Measurements from ENCODE around the gene AP4E1. TPM values are rescaled to one million over a fixed set of nuclear protein-coding genes. Genes with fewer than 3 reads are reported as not detected.

AP4E1 gene
- total and polyA plus RNA-seq, 12 donors: 2.0 to 11.1 (median 8.8) TPM

- ATAC-seq (no peak), DNase-seq (no peak)
- H3K4me3 ChIP-seq: no peak overlapping the region
- H3K9me3 ChIP-seq: no peaks in the 10 kb centered on the region
- no peaks in the 10 kb centered on the region for H3K27me3 ChIP-seq
- H3K27ac ChIP-seq: peak overlapping the region in 2 of 10 donors; percentile 12 to 82
- 91 to 93% methylated on average over 2 of the region's 2 CpGs for WGBS, 2 donors
- peaks cover 5 to 76% (median 9%) of the 10 kb centered on the region in 9 donors for H3K4me1 ChIP-seq
- H3K36me3 ChIP-seq: no peaks in the 10 kb centered on the region
- intact Hi-C loops (cut with DNase I): no loop called here
- TF ChIP-seq CTCF (IDR thresholded peaks at IDR 0.05): no peak
These were observed 27.8 kb upstream of the AP4E1 start for GRCh38 chr15:50880651-50881114.

- ATAC-seq: no peak
- peak overlapping the region in 2 of 10 donors; percentile 31 to 82 for H3K27ac ChIP-seq
- no peak overlapping the region for H3K4me3 ChIP-seq
- WGBS, 2 donors: 60 to 63% methylated on average over 6 of the region's 6 CpGs
- no peak for TF ChIP-seq CTCF (IDR thresholded peaks at IDR 0.05)
- no peaks in the 10 kb centered on the region for H3K27me3 ChIP-seq
- DNase-seq: no peak
- no peaks in the 10 kb centered on the region for H3K9me3 ChIP-seq
- intact Hi-C loops (cut with DNase I): no loop called here
- H3K4me1 ChIP-seq: peaks cover 5 to 82% (median 14%) of the 10 kb centered on the region in 9 donors
- no peaks in the 10 kb centered on the region for H3K36me3 ChIP-seq
These were observed 27.1 kb upstream of the AP4E1 start for GRCh38 chr15:50881121-50882048.

DNA sequence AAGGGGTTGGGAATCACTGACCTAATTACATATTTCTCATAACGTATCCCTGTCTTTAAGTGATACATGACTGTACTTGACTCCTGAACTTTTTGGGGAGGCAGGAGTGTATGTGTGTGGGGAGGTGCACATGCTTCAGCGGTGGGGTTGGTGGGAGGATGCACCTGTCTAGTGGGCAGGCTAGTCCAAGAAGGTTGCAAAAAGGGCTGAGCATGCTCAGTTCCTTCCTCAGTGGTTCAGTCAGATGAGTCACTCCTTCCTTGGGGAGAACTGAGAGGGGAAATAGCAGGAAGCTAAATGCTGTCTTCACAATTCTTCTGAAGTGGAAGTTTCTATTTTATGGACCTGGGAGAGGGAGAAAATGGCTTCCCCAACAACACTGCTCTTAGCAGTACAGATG, 24.6 kb upstream of the AP4E1 start:
- Histone ChIP-seq H3K27ac (peak overlapping the region in 2 of 10 donors; percentile 54 to 85), H3K4me3 (no peak overlapping the region), H3K4me1 (peaks cover 5 to 72% (median 14%) of the 10 kb centered on the region in 9 donors), H3K36me3 (no peaks in the 10 kb centered on the region), H3K27me3 (no peaks in the 10 kb centered on the region), H3K9me3 (no peaks in the 10 kb centered on the region)
- intact Hi-C loops (cut with DNase I): no loop called here
- no peak for DNase-seq
- WGBS, 2 donors: 61 to 69% methylated on average over 2 of the region's 2 CpGs
- no peak for TF ChIP-seq CTCF (IDR thresholded peaks at IDR 0.05)
- peak in 6 of 8 donors; percentile 18 to 61 (median 33) for ATAC-seq

DNA sequence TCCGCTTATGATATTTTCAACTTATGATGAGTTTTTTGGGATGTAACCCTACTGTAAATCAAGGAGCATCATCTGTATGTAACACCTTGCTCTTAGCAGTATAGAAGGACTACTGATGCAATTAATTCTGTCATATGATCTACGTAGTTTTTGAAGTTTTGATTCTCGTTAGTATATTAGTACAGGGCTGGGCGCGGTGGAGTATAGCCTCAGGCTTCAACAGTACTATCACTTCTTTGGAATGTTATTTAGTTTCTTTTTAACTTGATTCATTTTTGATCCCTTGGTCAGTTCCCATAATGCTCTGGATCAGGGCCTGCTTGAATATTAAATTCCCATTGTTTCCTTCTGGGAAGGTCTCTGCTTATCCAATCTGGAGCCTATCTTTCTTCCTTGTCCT, 23.9 kb upstream of the AP4E1 start:
- no peak for TF ChIP-seq CTCF (IDR thresholded peaks at IDR 0.05)
- Histone ChIP-seq H3K27me3 (no peaks in the 10 kb centered on the region), H3K36me3 (no peaks in the 10 kb centered on the region), H3K9me3 (no peaks in the 10 kb centered on the region), H3K4me1 (peaks cover 5 to 68% (median 14%) of the 10 kb centered on the region in 9 donors), H3K4me3 (no peak overlapping the region), H3K27ac (peak overlapping the region in 5 of 10 donors; percentile 47 to 85 (median 57))
- no peak for DNase-seq
- ATAC-seq: no peak
- 86 to 87% methylated on average over 5 of the region's 5 CpGs for WGBS, 2 donors
- intact Hi-C loops (cut with DNase I): no loop called here

All from heart right ventricle (tissue), 16 donors.